Bronchus fibroblast of lung (primary cell): Measurements from ENCODE around the gene SUPT5H. TPM values are rescaled to one million over a fixed set of nuclear protein-coding genes. Genes with fewer than 3 reads are reported as not detected.

Experiments
- total RNA-seq: library from RNA; depleted of rRNA; stranded (reverse); fragments of >200 nt; gene quantifications from 2 replicates; pipeline ENCODE4 v1.2.3, GENCODE V29; 2015

The SUPT5H gene
- 57.0 and 63.8 TPM in 2 replicates for total RNA-seq

DNA sequence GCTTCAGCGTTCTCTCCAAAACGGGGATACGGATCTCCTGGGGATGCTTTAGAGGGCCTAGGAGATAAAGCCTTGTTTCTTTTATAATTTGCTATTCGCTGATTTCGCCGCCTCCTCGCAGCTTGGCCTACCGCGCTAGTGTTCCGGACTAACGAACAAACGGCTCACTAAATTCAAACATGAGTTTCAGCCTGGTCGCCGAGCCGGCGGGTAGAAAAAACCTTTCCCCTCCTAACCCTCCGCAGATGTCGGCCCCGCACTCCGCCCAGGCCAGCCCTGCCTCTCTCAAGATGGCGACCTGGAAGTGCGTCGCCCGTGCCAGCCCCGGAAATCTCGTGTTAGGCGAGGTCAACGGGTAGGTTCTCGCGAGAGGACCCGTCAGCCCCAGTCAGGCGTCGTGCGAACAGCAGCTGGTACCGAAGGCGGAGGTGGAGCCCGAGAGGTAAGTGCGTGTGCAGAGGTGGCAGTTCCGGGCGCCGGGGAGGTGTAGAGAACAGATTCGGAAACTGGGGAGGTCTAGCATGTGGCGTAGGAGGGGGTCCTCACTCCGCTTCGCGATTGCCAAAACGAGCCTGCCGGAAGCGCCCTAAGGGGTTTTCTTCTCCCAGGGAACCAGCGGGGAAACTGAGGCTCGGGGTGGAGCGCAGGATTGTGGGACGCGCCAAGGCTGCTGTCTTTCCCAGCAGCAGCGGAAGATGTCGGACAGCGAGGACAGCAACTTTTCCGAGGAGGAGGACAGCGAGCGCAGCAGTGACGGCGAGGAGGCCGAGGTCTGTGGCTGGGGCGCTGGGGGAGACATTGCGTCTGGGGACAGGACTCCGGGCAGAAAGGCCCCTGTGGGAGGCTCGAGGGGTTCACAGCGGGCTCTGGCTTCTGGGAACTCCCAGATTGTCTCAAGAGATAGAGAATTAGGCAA, at the start of gene SUPT5H:
Gene SUPT5H, plus strand, starts transcription at position 387 of the 916 bp plus-strand sequence. Its CDS starts 309 bp downstream, at position 696.

GRCh38 chr19:39406656-39407409, 38.5 kb upstream of the SUPT5H start, which contains the start of gene ZFP36:
Gene ZFP36, plus strand, starts transcription at chr19:39406847. Its CDS starts 58 bp downstream, at chr19:39406905.

GRCh38 chr19:39412100-39412866, 33.1 kb upstream of the SUPT5H start, which contains the start of gene PLEKHG2:
Gene PLEKHG2, plus strand, starts transcription at chr19:39412669. Its CDS starts 1,418 bp downstream, at chr19:39414087.

DNA sequence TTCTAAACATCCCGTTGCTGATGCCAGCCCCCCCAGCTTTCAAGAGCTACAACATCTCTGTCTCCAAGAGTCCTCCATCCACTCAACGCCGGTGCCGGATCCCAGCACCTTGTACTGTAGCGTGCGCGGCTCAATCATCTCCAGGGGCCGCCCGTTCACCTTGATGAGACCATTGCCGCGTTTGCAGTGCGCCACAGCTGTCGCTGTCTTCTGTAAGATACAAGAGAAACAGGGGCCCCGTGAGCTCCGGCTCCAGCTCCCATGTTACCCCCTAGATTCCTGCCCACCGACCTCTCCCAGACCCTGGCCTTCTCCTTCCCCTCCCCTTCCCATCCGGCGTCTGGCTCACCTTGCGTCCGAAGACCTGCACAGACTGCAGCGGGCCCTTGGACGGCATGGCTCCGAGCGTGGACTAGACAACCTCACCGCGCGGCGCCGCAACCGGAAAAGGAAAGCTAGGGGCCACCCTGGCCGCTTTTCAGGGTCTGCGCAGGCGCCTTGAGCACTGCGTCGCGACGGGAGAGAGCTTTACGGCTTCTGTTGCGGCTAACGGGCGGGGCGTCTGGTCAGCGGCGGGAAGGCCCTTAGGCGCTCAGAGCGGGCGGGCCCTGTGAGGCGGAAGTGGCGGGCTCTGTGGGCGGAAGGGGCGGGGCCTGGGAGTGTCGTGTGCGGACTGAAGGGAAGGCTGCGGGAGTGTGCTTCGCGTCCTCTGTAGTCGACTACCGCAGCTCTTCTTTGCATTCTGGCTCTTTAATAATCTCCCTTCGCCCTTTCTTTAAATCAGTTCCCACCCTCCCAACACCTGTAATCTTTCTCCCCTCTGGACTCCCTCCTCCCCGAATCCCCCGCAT, 9.7 kb upstream of the SUPT5H start, which contains the start of gene RPS16:
Gene RPS16, minus strand, starts transcription at position 451 of the 851 bp plus-strand sequence. Its CDS starts 54 bp downstream, at position 397.

DNA sequence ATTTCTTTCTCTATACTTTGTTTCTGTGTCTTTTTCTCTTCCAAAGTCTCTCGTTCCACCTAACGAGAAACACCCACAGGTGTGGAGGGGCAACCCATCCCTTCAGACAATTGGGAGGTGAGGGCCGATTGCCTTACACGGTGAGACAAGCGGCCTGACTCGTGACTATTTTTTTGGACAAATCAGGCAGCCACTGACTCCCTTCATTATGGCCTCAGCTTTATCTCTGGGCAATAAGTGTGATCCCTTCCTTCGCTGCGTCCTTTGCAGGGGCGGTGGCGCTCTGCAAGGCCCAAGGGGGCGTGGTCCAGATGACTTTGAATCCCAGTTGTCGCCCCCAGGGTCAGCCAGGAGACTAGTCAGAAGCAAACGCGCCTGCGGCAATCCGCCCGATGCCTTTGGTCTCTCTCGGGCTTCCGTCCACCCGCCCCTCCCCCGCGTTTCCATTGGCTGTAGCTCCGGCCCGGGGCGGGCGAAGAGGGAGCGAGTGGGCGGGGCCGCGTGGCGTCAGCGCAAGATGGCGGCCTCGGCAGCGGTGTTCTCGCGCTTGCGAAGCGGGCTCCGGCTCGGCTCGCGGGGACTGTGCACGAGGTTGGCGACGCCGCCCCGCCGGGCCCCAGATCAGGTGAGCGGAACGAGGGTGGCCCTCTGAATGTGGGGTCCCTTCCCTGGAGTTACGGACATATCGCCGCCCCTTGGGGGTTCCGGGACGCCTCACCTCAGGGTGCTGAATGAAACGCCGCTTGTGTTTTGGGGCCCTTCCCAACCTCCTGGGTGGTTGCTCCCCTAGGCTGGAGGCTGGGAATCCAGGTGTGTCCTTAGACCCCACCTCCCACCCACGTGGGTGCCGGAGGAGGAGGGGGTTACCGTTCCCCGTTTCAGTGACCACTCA, 35.2 kb downstream of the SUPT5H start, which contains the start of gene TIMM50:
Gene TIMM50, plus strand, starts transcription at position 502 of the 892 bp plus-strand sequence. Its CDS starts 16 bp downstream, at position 518.

GRCh38 chr19:39498798-39499642, 53.6 kb downstream of the SUPT5H start, which contains the start of gene DLL3:
Gene DLL3, plus strand, starts transcription at chr19:39498947. Its CDS starts 28 bp downstream, at chr19:39498975.

GRCh38 chr19:39514840-39515550, 69.6 kb downstream of the SUPT5H start, which contains the start of gene SELENOV:
Gene SELENOV, plus strand, starts transcription at chr19:39515139. Its CDS starts 74 bp downstream, at chr19:39515213.

Other genes starting within 250 kb of the SUPT5H start
- gene NCCRP1, start 248.6 kb upstream of the SUPT5H start, total RNA-seq = not detected in 2 replicates
- gene SYCN, start 241.3 kb upstream of the SUPT5H start, total RNA-seq = not detected in 2 replicates
- gene IFNL3, start 200.6 kb upstream of the SUPT5H start, total RNA-seq = not detected in 2 replicates
- not detected in 2 replicates for gene IFNL4, start 196.7 kb upstream of the SUPT5H start, total RNA-seq
- not detected in 2 replicates for gene IFNL2, start 177.2 kb upstream of the SUPT5H start, total RNA-seq
- gene IFNL1, start 149.2 kb upstream of the SUPT5H start, total RNA-seq = not detected in 2 replicates
- 0.30 and 0.67 TPM in 2 replicates for gene LRFN1, start 124.7 kb upstream of the SUPT5H start, total RNA-seq
- gene GMFG, start 109.5 kb upstream of the SUPT5H start, total RNA-seq = 1.0 and 2.7 TPM in 2 replicates
- gene SAMD4B, start 103.2 kb upstream of the SUPT5H start, total RNA-seq = 55.0 and 58.2 TPM in 2 replicates
- gene PAF1, start 54.5 kb upstream of the SUPT5H start, total RNA-seq = 55.2 and 61.9 TPM in 2 replicates
- 26.4 and 34.3 TPM in 2 replicates for gene MED29, start 54.2 kb upstream of the SUPT5H start, total RNA-seq
- 35.8 and 38.3 TPM in 2 replicates for gene ZFP36, start 38.7 kb upstream of the SUPT5H start, total RNA-seq
- gene PLEKHG2, start 32.9 kb upstream of the SUPT5H start, total RNA-seq = 11.7 and 15.5 TPM in 2 replicates
- 1,802 and 2,514 TPM in 2 replicates for gene RPS16, start 9.6 kb upstream of the SUPT5H start, total RNA-seq
- gene TIMM50, start 35.3 kb downstream of the SUPT5H start, total RNA-seq = 134 and 139 TPM in 2 replicates
- gene DLL3, start 53.4 kb downstream of the SUPT5H start, total RNA-seq = 0.67 and 1.3 TPM in 2 replicates
- gene SELENOV, start 69.6 kb downstream of the SUPT5H start, total RNA-seq = not detected in 2 replicates
- gene EID2B, start 87.3 kb downstream of the SUPT5H start, total RNA-seq = 3.4 and 3.9 TPM in 2 replicates
- gene EID2, start 94.6 kb downstream of the SUPT5H start, total RNA-seq = 13.1 and 13.4 TPM in 2 replicates
- gene LGALS13, start 156.9 kb downstream of the SUPT5H start, total RNA-seq = not detected in 2 replicates
- not detected in 2 replicates for gene LGALS16, start 210.3 kb downstream of the SUPT5H start, total RNA-seq